A549 (cell line): ENCODE data around the gene VWA8. TPM values are rescaled to one million over a fixed set of nuclear protein-coding genes. Genes with fewer than 3 reads are reported as not detected.
"Not testable (repeated sequence)": the region's sequence is repeated elsewhere in the genome, so short reads cannot be mapped to it uniquely, and the experiment has no call there.

Experiments
- ATAC-seq, 2 experiments: fragments of 200-7000 bp in 1 of 2; fragments of >200 bp in 1 of 2; cut with Nextera tagmentation in 1 of 2; cut with Tn5 transposase in 1 of 2; 3 replicates each; pipeline versions ENCODE4 v1.8.0 to v1.9.1; 2018 to 2020; ENCODE audit warnings: mild to moderate bottlenecking in 1 of 2, moderate library complexity in 1 of 2
- CTCF ChIA-PET: fragments of 300-600 bp; sonication (Branson Sonifier 250); formaldehyde crosslinking; extraction: SDS; loops from one replicate; lab custom pipeline; 2021; ENCODE audit warnings: antibody characterized with exemption, inconsistent platforms; lab: Yijun Ruan, JAX
- POLR2A ChIA-PET: fragments of 350-600 bp; formaldehyde crosslinking; extraction: SDS; loops from one replicate; lab custom pipeline; 2021; ENCODE audit warnings: antibody characterized with exemption, inconsistent platforms; lab: Yijun Ruan, JAX
- DNase-seq, 2 experiments: peaks; one replicate each; pipeline versions ENCODE4 v3.0.0 to v3.0.0-alpha.2; 2011 to 2016; ENCODE audit warnings: low read depth in 1 of 2, low spot score in 1 of 2
- FAIRE-seq: peaks from 2 replicates; lab custom pipeline; 2011; peaks lifted over from hg19 to GRCh38; lab: Jason Lieb, UNC
- H3K27ac ChIP-seq, 2 experiments: fragments of >200 bp; sonication (Bioruptor Twin); formaldehyde crosslinking; 3 replicates each; pipeline ENCODE4 v1.5.1; 2016 to 2017
- H3K4me1 ChIP-seq: fragments of >200 bp; sonication (Bioruptor Twin); formaldehyde crosslinking; 3 replicates; pipeline ENCODE4 v1.6.1; 2016
- H3K4me2 ChIP-seq: fragments of >200 bp; sonication (Bioruptor Twin); formaldehyde crosslinking; 3 replicates; pipeline ENCODE4 v1.6.1; 2016
- H3K4me3 ChIP-seq: fragments of >200 bp; sonication (Bioruptor Twin); formaldehyde crosslinking; 3 replicates; pipeline ENCODE4 v1.5.1; 2016
- H3K9me3 ChIP-seq: fragments of >200 bp; sonication (Bioruptor Twin); formaldehyde crosslinking; 3 replicates; pipeline ENCODE4 v1.6.1; 2016
- ATOH8 ChIP-seq: fragments of 250-450 bp; sonication (Bioruptor Pico); IDR thresholded peaks from 2 replicates; pipeline ENCODE4 v1.5.0; 2020; ENCODE audit warnings: low read depth, mild to moderate bottlenecking, moderate library complexity
- EHF ChIP-seq: fragments of 250-450 bp; sonication (Bioruptor Pico); IDR thresholded peaks from 2 replicates; pipeline ENCODE4 v1.5.0; 2020; ENCODE audit warnings: mild to moderate bottlenecking
- ELK1 ChIP-seq: fragments of 150-350 bp; IDR thresholded peaks from 2 replicates; pipeline ENCODE4 v1.6.1; 2014; ENCODE audit warnings: low read depth, mild to moderate bottlenecking, low read length
- HEYL ChIP-seq: fragments of 250-450 bp; sonication (Bioruptor Pico); IDR thresholded peaks from 2 replicates; pipeline ENCODE4 v1.8.0; 2021; ENCODE audit warnings: mild to moderate bottlenecking, moderate library complexity
- MAFK ChIP-seq: fragments of 450-650 bp; IDR thresholded peaks from 2 replicates; pipeline ENCODE4 v1.6.1; 2014; ENCODE audit not compliant: partially characterized antibody
- MAZ ChIP-seq: fragments of 150-350 bp; IDR thresholded peaks from 2 replicates; pipeline ENCODE4 v1.6.1; 2014; ENCODE audit warnings: antibody characterized with exemption, low read depth, low read length, borderline replicate concordance
- PBX3 ChIP-seq: IDR thresholded peaks from 2 replicates; pipeline ENCODE4 v1.6.1; 2012
- TP53 ChIP-seq: fragments of 250-450 bp; sonication (Bioruptor Pico); IDR thresholded peaks from 2 replicates; pipeline ENCODE4 v1.5.0; 2021; ENCODE audit warnings: mild to moderate bottlenecking, moderate library complexity
- ZFP36 ChIP-seq: fragments of 450-650 bp; IDR thresholded peaks from 2 replicates; pipeline ENCODE4 v1.6.1; 2014; ENCODE audit warnings: borderline replicate concordance; ENCODE audit not compliant: partially characterized antibody
- WGBS: methylation state at CpG from one replicate; pipeline ENCODE4 v1.1.6; 2017; ENCODE audit errors: missing lambda C conversion rate; 5-methylcytosine and 5-hydroxymethylcytosine counted together
- polyA plus RNA-seq, 4 experiments: library from polyadenylated mRNA; depleted of rRNA in 3 of 4; stranded (reverse); fragments of >200 nt; fragmentation: RNase III in 1 of 4; extraction: RNeasy Plus Mini Kit Qiagen cat#74134 plus additional on column Dnase treatment in 1 of 4; gene quantifications; 2 replicates in 3 of 4; 3 replicates in 1 of 4; pipeline ENCODE4 v1.2.3, GENCODE V29; 2011 to 2017
- TF ChIP-seq, protein P1 (sequence below): fragments of 200-600 bp; sonication (generic); IDR thresholded peaks from 2 replicates; pipeline ENCODE4 v1.6.1; 2016; ENCODE audit warnings: antibody characterized with exemption, mild to moderate bottlenecking, moderate library complexity

VWA8 gene
- polyA plus RNA-seq, 2 of the 4 experiments (the other 2 are of a cell fraction) = 6.4 to 15.3 TPM

DNA sequence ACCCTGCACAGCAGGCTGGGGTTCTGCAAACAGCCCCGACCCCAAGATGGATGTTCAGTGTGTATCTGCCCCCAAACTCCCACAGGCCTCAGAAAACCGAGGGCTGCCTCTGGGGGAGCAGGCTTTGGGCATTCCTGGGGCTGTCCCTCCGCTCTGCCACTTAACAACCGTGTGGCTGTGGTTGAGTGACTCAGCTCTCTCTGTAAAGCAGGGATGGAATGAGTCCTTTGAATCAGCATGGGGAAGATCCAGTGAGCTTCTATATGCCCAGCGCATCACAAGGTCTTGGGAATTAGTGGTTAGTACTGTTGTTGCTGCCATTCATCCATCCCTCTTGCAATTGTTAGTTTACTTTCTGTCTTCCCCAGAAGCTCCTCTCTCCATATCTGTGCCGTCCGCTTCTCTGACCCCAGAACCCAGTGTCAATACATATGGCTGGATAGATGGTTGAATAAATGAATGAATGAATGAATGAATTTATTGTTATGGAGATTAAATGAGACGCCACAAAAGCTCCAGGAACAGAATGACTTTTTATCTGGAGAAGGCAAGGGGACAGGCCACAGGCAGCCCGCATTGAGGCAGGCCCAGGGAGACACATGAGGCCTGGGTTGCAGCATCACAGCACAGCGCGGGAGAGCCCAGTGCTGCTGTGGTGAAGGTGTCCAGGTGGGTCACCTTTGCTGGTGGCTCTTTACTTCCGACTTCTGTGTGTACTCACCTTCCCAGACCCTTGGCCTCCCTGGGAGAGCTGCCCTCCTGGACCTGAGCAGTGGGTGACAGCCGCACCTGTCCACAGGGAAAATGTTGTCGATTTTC, 414.3 kb downstream of the VWA8 start:
- FAIRE-seq (no peak), DNase-seq (no peak), ATAC-seq (no peak)
- POLR2A ChIA-PET = no interaction called here
- Histone ChIP-seq H3K9me3 (no peaks in the 10 kb centered on the region), H3K4me3 (no peak overlapping the region), H3K4me2 (no peak overlapping the region), H3K4me1 (no peaks in the 10 kb centered on the region), H3K27ac (no peak overlapping the region)
- TF ChIP-seq ATOH8 (CRISPR knock-in tag) = no peak
- TF ChIP-seq EHF (CRISPR knock-in tag) = no peak
- TF ChIP-seq HEYL (CRISPR knock-in tag) = no peak
- TF ChIP-seq ZFP36 = no peak
- no peak for TF ChIP-seq MAZ
- TF ChIP-seq PBX3 = no peak
- CTCF ChIA-PET = interaction anchor here (0.8 kb wide), 1 partner anchor 18 kb away, joined by 4 read pairs; no protein-coding TSS in a partner anchor
- 80% methylated on average over 11 of the region's 14 CpGs for WGBS

DNA sequence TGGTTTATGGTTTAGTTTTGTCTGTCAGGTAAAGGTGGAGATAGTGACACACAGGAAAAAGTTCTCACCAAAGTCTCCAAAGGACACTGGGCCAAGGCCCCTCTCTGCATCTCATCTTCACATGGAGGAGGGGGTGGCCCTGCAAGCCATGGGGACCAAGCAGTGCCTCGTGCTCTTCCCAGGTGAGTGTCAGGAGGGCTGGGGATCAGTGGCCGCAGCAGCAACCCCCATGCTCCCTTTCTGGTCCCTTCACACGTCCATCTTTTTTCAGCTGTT, 415.5 kb downstream of the VWA8 start:
- ChIA-PET POLR2A (no interaction called here), CTCF (no interaction called here)
- no peak for DNase-seq
- Histone ChIP-seq H3K27ac (no peak overlapping the region), H3K4me3 (no peak overlapping the region), H3K4me2 (no peak overlapping the region), H3K9me3 (no peaks in the 10 kb centered on the region), H3K4me1 (no peaks in the 10 kb centered on the region)
- FAIRE-seq = no peak
- ATAC-seq = no peak
- whole genome bisulfite sequencing = 46% methylated on average over 3 of the region's 3 CpGs
- TF ChIP-seq TP53 (CRISPR knock-in tag) = no peak

DNA sequence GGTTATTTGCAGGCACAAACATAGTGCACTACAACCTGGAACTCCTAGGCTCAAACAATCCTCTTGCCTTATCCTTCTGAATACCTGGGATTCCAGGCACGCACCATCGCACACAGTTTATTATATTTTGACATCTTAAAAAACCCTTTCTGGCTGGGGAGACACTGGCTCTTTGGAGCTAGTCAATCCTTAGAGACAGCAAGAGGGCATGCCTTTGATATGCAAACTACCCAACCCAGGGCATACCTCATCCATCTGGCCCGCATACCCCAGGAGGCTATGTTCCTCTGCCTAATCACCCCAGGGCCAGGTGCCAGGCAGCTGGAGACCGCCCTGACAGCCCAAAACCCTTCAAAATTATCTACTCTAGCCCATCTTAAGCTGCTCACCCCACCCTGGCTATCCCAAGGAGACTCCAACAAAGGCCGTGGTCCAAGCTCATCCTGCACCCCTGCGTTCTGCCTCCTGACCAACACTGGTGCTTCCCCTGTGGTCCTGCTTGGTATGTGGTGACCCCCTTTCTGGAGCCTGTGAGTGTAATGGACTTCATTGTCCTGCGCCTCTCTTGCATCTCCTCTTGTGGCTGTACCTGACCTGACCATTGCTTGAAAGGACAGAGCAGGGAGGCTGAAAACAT, 417.1 kb downstream of the VWA8 start:
- H3K27ac ChIP-seq = no peak overlapping the region
- 70% methylated on average over 5 of the region's 7 CpGs for WGBS
- FAIRE-seq = no peak
- no peak overlapping the region for H3K4me3 ChIP-seq
- no peak overlapping the region for H3K4me2 ChIP-seq
- H3K4me1 ChIP-seq = no peaks in the 10 kb centered on the region
- no peak for DNase-seq
- no peaks in the 10 kb centered on the region for H3K9me3 ChIP-seq
- ATAC-seq = no peak
- POLR2A ChIA-PET = no interaction called here
- TF ChIP-seq, protein P1, sequence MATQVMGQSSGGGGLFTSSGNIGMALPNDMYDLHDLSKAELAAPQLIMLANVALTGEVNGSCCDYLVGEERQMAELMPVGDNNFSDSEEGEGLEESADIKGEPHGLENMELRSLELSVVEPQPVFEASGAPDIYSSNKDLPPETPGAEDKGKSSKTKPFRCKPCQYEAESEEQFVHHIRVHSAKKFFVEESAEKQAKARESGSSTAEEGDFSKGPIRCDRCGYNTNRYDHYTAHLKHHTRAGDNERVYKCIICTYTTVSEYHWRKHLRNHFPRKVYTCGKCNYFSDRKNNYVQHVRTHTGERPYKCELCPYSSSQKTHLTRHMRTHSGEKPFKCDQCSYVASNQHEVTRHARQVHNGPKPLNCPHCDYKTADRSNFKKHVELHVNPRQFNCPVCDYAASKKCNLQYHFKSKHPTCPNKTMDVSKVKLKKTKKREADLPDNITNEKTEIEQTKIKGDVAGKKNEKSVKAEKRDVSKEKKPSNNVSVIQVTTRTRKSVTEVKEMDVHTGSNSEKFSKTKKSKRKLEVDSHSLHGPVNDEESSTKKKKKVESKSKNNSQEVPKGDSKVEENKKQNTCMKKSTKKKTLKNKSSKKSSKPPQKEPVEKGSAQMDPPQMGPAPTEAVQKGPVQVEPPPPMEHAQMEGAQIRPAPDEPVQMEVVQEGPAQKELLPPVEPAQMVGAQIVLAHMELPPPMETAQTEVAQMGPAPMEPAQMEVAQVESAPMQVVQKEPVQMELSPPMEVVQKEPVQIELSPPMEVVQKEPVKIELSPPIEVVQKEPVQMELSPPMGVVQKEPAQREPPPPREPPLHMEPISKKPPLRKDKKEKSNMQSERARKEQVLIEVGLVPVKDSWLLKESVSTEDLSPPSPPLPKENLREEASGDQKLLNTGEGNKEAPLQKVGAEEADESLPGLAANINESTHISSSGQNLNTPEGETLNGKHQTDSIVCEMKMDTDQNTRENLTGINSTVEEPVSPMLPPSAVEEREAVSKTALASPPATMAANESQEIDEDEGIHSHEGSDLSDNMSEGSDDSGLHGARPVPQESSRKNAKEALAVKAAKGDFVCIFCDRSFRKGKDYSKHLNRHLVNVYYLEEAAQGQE = no peak
- no peak for TF ChIP-seq ELK1
- CTCF ChIA-PET = no interaction called here

DNA sequence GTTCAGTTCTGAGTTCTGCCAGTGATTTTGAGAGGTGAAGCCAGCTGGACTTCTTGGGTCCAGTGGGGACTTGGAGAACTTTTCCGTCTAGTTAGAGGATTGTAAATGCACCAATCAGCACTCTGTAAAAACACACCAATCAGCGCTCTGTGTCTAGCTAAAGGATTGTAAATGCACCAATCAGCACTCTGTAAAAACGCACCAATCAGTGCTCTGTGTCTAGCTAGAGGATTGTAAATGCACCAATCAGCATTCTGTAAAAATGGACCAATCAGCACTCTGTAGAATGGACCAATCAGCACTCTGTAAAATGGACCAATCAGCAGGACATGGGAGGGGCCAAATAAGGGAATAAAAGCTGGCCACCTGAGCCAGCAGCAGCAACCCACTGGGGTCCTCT, 418.1 kb downstream of the VWA8 start:
- CTCF ChIA-PET, DNase-seq, H3K27ac ChIP-seq, H3K9me3 ChIP-seq, ATAC-seq, H3K4me2 ChIP-seq, H3K4me1 ChIP-seq, POLR2A ChIA-PET, H3K4me3 ChIP-seq, FAIRE-seq: not testable (repeated sequence)
- 50% methylated on average over 3 of the region's 3 CpGs for WGBS
- peak; percentile 7 for TF ChIP-seq MAFK
